Liver (tissue), 9 donors: ENCODE results near the gene CALHM3. TPM values are rescaled to one million over a fixed set of nuclear protein-coding genes. Genes with fewer than 3 reads are reported as not detected.

Experiments used
- DNase-seq: peaks from one replicate; pipeline ENCODE4 v3.0.0-alpha.2; 2017; ENCODE audit warnings: low spot score
- H3K27ac ChIP-seq, 2 donors: one replicate each; pipeline ENCODE4 v1.7.0; 2013; ENCODE audit warnings: inconsistent platforms in 2 of 2, low read length in 2 of 2, control low read depth in 1 of 2, low read depth in 1 of 2, mild to moderate bottlenecking in 1 of 2
- H3K27me3 ChIP-seq, 4 donors: one replicate each; pipeline versions ENCODE4 v1.6.1 to v1.7.0; 2013; ENCODE audit warnings: low read length in 3 of 4, inconsistent platforms in 1 of 4, mild to moderate bottlenecking in 1 of 4, moderate library complexity in 1 of 4; ENCODE audit not compliant: control insufficient read depth in 4 of 4, insufficient read depth in 4 of 4
- H3K36me3 ChIP-seq, 4 donors: one replicate each; pipeline versions ENCODE4 v1.6.1 to v1.7.0; 2013; ENCODE audit warnings: low read length in 3 of 4, mild to moderate bottlenecking in 3 of 4, low read depth in 1 of 4, moderate library complexity in 1 of 4; ENCODE audit not compliant: control insufficient read depth in 4 of 4, insufficient read depth in 3 of 4
- H3K4me1 ChIP-seq, 4 donors: one replicate each; pipeline versions ENCODE4 v1.6.1 to v1.7.0; 2013; ENCODE audit warnings: low read length in 3 of 4, mild to moderate bottlenecking in 3 of 4, moderate library complexity in 1 of 4; ENCODE audit not compliant: control insufficient read depth in 4 of 4, insufficient read depth in 4 of 4
- H3K4me3 ChIP-seq, 3 donors: one replicate each; pipeline versions ENCODE4 v1.6.1 to v1.7.0; 2013; ENCODE audit warnings: low read length in 3 of 3, control low read depth in 1 of 3, low read depth in 1 of 3, mild to moderate bottlenecking in 1 of 3
- H3K9ac ChIP-seq, 2 donors: one replicate each; pipeline ENCODE4 v1.7.0; 2013; ENCODE audit warnings: low read length in 2 of 2, mild to moderate bottlenecking in 2 of 2, moderate library complexity in 2 of 2, control low read depth in 1 of 2, low read depth in 1 of 2
- H3K9me3 ChIP-seq, 4 donors: one replicate each; pipeline versions ENCODE4 v1.6.1 to v1.7.0; 2013; ENCODE audit warnings: low read length in 3 of 4; ENCODE audit not compliant: control insufficient read depth in 4 of 4
- EGR1 ChIP-seq, 2 donors: IDR thresholded peaks; 2 replicates each; pipeline ENCODE4 v1.6.1; 2016 to 2018; ENCODE audit warnings: antibody characterized with exemption in 2 of 2, low read depth in 2 of 2
- FOXA2 ChIP-seq: IDR thresholded peaks from 2 replicates; pipeline ENCODE4 v1.6.1; 2016; ENCODE audit warnings: antibody characterized with exemption
- GABPA ChIP-seq, 2 donors: IDR thresholded peaks in 1 of 2; conservative IDR thresholded peaks in 1 of 2; 2 replicates each; pipeline ENCODE4 v1.6.1; 2016; ENCODE audit warnings: antibody characterized with exemption in 2 of 2, mild to moderate bottlenecking in 1 of 2, moderate library complexity in 1 of 2
- HNF4A ChIP-seq, 2 donors: conservative IDR thresholded peaks; 2 replicates each; pipeline ENCODE4 v1.6.1; 2016; ENCODE audit warnings: antibody characterized with exemption in 2 of 2, mild to moderate bottlenecking in 2 of 2
- HNF4G ChIP-seq: IDR thresholded peaks from 2 replicates; pipeline ENCODE4 v1.6.1; 2016; ENCODE audit warnings: antibody characterized with exemption
- JUND ChIP-seq, 2 donors: IDR thresholded peaks; 2 replicates each; pipeline ENCODE4 v1.6.1; 2016; ENCODE audit warnings: antibody characterized with exemption in 2 of 2
- NR2F2 ChIP-seq: IDR thresholded peaks from 2 replicates; pipeline ENCODE4 v1.6.1; 2016; ENCODE audit warnings: antibody characterized with exemption
- RXRA ChIP-seq, 2 donors: IDR thresholded peaks; 2 replicates each; pipeline ENCODE4 v1.6.1; 2017 to 2018; ENCODE audit warnings: antibody characterized with exemption in 2 of 2, mild to moderate bottlenecking in 1 of 2
- SP1 ChIP-seq: IDR thresholded peaks from 2 replicates; pipeline ENCODE4 v1.6.1; 2018; ENCODE audit warnings: antibody characterized with exemption, mild to moderate bottlenecking
- TAF1 ChIP-seq: conservative IDR thresholded peaks from 2 replicates; pipeline ENCODE4 v1.6.1; 2016; ENCODE audit warnings: antibody characterized with exemption, mild to moderate bottlenecking
- YY1 ChIP-seq: IDR thresholded peaks from 2 replicates; pipeline ENCODE4 v1.6.1; 2016; ENCODE audit warnings: antibody characterized with exemption, mild to moderate bottlenecking
- WGBS: extraction: QIAGEN DNeasy Blood & Tissue Kit; methylation state at CpG from one replicate; pipeline ENCODE4 v1.1.7; 2013; 5-methylcytosine and 5-hydroxymethylcytosine counted together
- polyA plus RNA-seq, 2 donors: library from polyadenylated mRNA; stranded (reverse) in 1 of 2; unstranded in 1 of 2; fragments of 200-250 nt in 1 of 2; fragments of >200 nt in 1 of 2; fragmentation: Nextera tagmentation in 1 of 2; extraction: Ambion mirVana in 1 of 2; gene quantifications; one replicate each; pipeline versions ENCODE4 v1.2.1 to v1.2.3, GENCODE V29; 2013 to 2015
- total RNA-seq, 2 donors: library from RNA; depleted of rRNA; stranded (reverse); fragments of >200 nt; gene quantifications; one replicate each; pipeline ENCODE4 v1.2.3, GENCODE V29; 2014
- TF ChIP-seq, protein P1 (sequence below): fragments of 150-350 bp; IDR thresholded peaks from 2 replicates; pipeline ENCODE4 v1.5.1; 2017; ENCODE audit warnings: improper control_type of control experiment, low read depth, low read length; ENCODE audit not compliant: missing input control
- TF ChIP-seq, protein P2 (sequence below): IDR thresholded peaks from 2 replicates; pipeline ENCODE4 v1.6.1; 2016; ENCODE audit warnings: antibody characterized with exemption
- TF ChIP-seq, protein P3 (sequence below): IDR thresholded peaks from 2 replicates; pipeline ENCODE4 v1.6.1; 2016; ENCODE audit warnings: antibody characterized with exemption
- TF ChIP-seq, protein P4 (sequence below): IDR thresholded peaks from 2 replicates; pipeline ENCODE4 v1.6.1; 2016; ENCODE audit warnings: antibody characterized with exemption, mild to moderate bottlenecking
- donor health status: healthy.
- donor health status: healthy.
- donor health status: healthy.
- donor health status: healthy.
- donor health status: healthy.

The CALHM3 gene
- total and polyA plus RNA-seq, 4 donors = 0.14 TPM; not detected in 3

DNA sequence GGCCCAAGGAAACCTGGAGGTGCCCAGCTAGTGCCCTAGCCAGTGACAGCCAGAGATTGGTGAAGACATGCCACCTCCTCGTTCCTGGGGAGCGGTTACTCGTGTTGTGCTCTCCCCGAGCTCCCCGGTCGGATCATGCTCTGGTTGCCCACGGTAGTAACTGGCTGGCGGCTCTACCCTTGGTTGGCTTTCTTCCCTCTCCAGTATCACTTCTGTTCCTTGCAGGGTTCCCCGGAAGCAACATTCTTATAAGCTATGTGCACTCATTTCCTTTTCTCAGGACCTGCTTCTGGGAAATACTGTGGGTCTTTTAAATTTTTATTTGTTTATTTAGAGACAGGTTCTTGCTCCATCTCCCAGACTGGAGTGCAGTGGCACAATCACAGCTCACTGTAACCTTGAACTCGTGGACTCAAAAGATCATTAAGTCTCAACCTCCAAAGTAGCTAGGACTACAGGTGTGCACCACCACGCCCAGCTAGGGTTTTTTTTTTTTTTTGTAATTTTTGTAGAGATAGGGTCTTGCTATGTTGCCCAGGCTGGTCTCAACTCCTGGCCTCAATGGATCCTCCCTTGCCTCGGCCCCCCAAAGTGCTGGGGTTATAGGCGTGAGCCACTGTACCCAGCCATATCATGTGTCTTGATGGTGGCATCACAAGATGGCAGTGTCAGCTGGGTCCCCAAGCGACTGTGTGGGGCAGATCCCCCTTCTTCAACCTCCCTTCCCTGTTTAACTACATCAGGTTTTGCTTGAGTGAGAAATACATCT lies 13.4 kb downstream of the CALHM3 start:
- Histone ChIP-seq H3K27ac (no peak overlapping the region), H3K9ac (no peak overlapping the region), H3K4me1 (no peaks in the 10 kb centered on the region), H3K9me3 (no peaks in the 10 kb centered on the region), H3K27me3 (no peaks in the 10 kb centered on the region), H3K4me3 (no peak overlapping the region), H3K36me3 (no peaks in the 10 kb centered on the region)
- 86% methylated on average over 14 of the region's 14 CpGs for WGBS
- no peak for TF ChIP-seq HNF4A (conservative IDR thresholded peaks at IDR 0.05)
- no peak for TF ChIP-seq EGR1 (IDR thresholded peaks at IDR 0.05; ENCODE audit: low read depth in 2 of 2)
- TF ChIP-seq JUND (IDR thresholded peaks at IDR 0.05) = no peak
- TF ChIP-seq FOXA2 = no peak
- no peak for TF ChIP-seq NR2F2
- no peak for TF ChIP-seq HNF4G
- TF ChIP-seq YY1 = no peak
- TF ChIP-seq SP1 = no peak
- TF ChIP-seq, protein P1, sequence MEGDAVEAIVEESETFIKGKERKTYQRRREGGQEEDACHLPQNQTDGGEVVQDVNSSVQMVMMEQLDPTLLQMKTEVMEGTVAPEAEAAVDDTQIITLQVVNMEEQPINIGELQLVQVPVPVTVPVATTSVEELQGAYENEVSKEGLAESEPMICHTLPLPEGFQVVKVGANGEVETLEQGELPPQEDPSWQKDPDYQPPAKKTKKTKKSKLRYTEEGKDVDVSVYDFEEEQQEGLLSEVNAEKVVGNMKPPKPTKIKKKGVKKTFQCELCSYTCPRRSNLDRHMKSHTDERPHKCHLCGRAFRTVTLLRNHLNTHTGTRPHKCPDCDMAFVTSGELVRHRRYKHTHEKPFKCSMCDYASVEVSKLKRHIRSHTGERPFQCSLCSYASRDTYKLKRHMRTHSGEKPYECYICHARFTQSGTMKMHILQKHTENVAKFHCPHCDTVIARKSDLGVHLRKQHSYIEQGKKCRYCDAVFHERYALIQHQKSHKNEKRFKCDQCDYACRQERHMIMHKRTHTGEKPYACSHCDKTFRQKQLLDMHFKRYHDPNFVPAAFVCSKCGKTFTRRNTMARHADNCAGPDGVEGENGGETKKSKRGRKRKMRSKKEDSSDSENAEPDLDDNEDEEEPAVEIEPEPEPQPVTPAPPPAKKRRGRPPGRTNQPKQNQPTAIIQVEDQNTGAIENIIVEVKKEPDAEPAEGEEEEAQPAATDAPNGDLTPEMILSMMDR = no peak
- no peak for TF ChIP-seq GABPA (IDR thresholded peaks at IDR 0.05 in 1 of 2, conservative IDR thresholded peaks at IDR 0.05 in 1 of 2)
- DNase-seq = no peak

DNA sequence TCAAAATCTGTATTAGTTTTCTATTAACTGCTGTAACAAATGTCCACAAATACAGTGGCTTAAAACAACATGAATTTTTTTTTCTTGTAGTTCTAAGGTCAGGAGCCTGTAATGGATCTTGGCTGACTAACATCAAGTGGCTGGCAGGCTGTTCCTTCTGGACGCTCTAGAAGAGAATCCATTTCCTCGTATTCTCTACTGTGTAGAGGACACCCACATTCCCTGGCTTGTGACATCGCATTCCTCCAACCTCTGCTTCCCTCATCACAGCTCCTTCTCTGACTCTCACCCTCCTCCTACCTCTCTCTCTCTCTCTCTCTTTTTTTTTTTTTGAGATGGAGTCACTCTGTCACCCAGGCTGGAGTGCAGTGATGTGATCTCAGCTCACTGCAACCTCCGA lies 15.5 kb downstream of the CALHM3 start:
- 87% methylated on average over 4 of the region's 4 CpGs for WGBS
- H3K9ac ChIP-seq = no peak overlapping the region
- no peak overlapping the region for H3K27ac ChIP-seq
- no peak overlapping the region for H3K4me3 ChIP-seq
- no peaks in the 10 kb centered on the region for H3K9me3 ChIP-seq
- H3K27me3 ChIP-seq = no peaks in the 10 kb centered on the region
- no peak for DNase-seq
- TF ChIP-seq TAF1 (no peak), HNF4A (conservative IDR thresholded peaks at IDR 0.05) (no peak), GABPA (IDR thresholded peaks at IDR 0.05 in 1 of 2, conservative IDR thresholded peaks at IDR 0.05 in 1 of 2) (no peak), FOXA2 (no peak), RXRA (IDR thresholded peaks at IDR 0.05) (no peak), HNF4G (no peak)
- TF ChIP-seq, protein P2, sequence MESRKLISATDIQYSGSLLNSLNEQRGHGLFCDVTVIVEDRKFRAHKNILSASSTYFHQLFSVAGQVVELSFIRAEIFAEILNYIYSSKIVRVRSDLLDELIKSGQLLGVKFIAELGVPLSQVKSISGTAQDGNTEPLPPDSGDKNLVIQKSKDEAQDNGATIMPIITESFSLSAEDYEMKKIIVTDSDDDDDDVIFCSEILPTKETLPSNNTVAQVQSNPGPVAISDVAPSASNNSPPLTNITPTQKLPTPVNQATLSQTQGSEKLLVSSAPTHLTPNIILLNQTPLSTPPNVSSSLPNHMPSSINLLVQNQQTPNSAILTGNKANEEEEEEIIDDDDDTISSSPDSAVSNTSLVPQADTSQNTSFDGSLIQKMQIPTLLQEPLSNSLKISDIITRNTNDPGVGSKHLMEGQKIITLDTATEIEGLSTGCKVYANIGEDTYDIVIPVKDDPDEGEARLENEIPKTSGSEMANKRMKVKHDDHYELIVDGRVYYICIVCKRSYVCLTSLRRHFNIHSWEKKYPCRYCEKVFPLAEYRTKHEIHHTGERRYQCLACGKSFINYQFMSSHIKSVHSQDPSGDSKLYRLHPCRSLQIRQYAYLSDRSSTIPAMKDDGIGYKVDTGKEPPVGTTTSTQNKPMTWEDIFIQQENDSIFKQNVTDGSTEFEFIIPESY = no peak
- TF ChIP-seq, protein P3, sequence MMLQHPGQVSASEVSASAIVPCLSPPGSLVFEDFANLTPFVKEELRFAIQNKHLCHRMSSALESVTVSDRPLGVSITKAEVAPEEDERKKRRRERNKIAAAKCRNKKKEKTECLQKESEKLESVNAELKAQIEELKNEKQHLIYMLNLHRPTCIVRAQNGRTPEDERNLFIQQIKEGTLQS = no peak
- TF ChIP-seq, protein P4, sequence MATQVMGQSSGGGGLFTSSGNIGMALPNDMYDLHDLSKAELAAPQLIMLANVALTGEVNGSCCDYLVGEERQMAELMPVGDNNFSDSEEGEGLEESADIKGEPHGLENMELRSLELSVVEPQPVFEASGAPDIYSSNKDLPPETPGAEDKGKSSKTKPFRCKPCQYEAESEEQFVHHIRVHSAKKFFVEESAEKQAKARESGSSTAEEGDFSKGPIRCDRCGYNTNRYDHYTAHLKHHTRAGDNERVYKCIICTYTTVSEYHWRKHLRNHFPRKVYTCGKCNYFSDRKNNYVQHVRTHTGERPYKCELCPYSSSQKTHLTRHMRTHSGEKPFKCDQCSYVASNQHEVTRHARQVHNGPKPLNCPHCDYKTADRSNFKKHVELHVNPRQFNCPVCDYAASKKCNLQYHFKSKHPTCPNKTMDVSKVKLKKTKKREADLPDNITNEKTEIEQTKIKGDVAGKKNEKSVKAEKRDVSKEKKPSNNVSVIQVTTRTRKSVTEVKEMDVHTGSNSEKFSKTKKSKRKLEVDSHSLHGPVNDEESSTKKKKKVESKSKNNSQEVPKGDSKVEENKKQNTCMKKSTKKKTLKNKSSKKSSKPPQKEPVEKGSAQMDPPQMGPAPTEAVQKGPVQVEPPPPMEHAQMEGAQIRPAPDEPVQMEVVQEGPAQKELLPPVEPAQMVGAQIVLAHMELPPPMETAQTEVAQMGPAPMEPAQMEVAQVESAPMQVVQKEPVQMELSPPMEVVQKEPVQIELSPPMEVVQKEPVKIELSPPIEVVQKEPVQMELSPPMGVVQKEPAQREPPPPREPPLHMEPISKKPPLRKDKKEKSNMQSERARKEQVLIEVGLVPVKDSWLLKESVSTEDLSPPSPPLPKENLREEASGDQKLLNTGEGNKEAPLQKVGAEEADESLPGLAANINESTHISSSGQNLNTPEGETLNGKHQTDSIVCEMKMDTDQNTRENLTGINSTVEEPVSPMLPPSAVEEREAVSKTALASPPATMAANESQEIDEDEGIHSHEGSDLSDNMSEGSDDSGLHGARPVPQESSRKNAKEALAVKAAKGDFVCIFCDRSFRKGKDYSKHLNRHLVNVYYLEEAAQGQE = no peak
- no peaks in the 10 kb centered on the region for H3K36me3 ChIP-seq
- H3K4me1 ChIP-seq = no peaks in the 10 kb centered on the region
